T-cell (primary cell): ENCODE data around the gene SPTBN2. TPM values are rescaled to one million over a fixed set of nuclear protein-coding genes. Genes with fewer than 3 reads are reported as not detected.

Source experiments
- ATAC-seq, 4 experiments: fragments of 200-7000 bp in 3 of 4; fragments of 150-1000 bp in 1 of 4; cut with Tn5 transposase; replicated peaks in 1 of 4; 1 replicate in 3 of 4; 2 replicates in 1 of 4; pipeline ENCODE4 v1.10.0; 2021; ENCODE audit warnings: moderate library complexity in 3 of 4, mild to moderate bottlenecking in 2 of 4, moderate number of reproducible peaks in 1 of 4
- CTCF ChIA-PET, 2 donors: fragments of 300-600 bp; sonication (Branson Sonifier 250); formaldehyde crosslinking; loops; one replicate each; lab custom pipeline; 2022; ENCODE audit warnings: antibody characterized with exemption in 2 of 2; lab: Charles Lee
- POLR2A ChIA-PET, 2 donors: fragments of 300-600 bp; sonication (Branson Sonifier 250); formaldehyde crosslinking; loops; one replicate each; lab custom pipeline; 2022; ENCODE audit warnings: antibody characterized with exemption in 2 of 2; lab: Charles Lee
- DNase-seq, 35 experiments: peaks; one replicate each; pipeline versions ENCODE4 v3.0.0 to v3.0.0-alpha.2; 2013 to 2023
- H3K27ac ChIP-seq: one replicate; pipeline ENCODE4 v1.5.1; 2013; ENCODE audit warnings: low read length
- H3K27me3 ChIP-seq, 2 experiments: replicated peaks in 1 of 2; 1 replicate in 1 of 2; 2 replicates in 1 of 2; pipeline versions ENCODE4 v1.6.1 to v1.7.0; 2013; ENCODE audit warnings: low read length in 1 of 2, mixed read lengths in 1 of 2; ENCODE audit not compliant: control insufficient read depth in 2 of 2, insufficient read depth in 2 of 2; ENCODE audit errors: extremely low read depth in 1 of 2
- H3K36me3 ChIP-seq, 2 donors: 1 replicate in 1 of 2; 2 replicates in 1 of 2; pipeline versions ENCODE4 v1.6.1 to v1.7.0; 2013; ENCODE audit warnings: low read length in 1 of 2; ENCODE audit not compliant: control insufficient read depth in 2 of 2, insufficient read depth in 1 of 2; ENCODE audit errors: extremely low read depth in 1 of 2
- H3K4me1 ChIP-seq, 2 experiments: 1 replicate in 1 of 2; 2 replicates in 1 of 2; pipeline versions ENCODE4 v1.6.1 to v1.7.0; 2013; ENCODE audit warnings: low read length in 2 of 2, mixed read lengths in 1 of 2; ENCODE audit not compliant: insufficient read depth in 2 of 2, control insufficient read depth in 1 of 2; ENCODE audit errors: extremely low read depth in 1 of 2
- H3K4me3 ChIP-seq, 2 donors: 1 replicate in 1 of 2; 2 replicates in 1 of 2; pipeline versions ENCODE4 v1.5.1 to v1.7.0; 2013; ENCODE audit warnings: mild to moderate bottlenecking in 2 of 2, low read length in 1 of 2, moderate library complexity in 1 of 2; ENCODE audit not compliant: control insufficient read depth in 1 of 2; ENCODE audit errors: extremely low read depth in 1 of 2
- H3K9me3 ChIP-seq: 2 replicates; pipeline ENCODE4 v1.7.0; 2013
- H3K27ac Mint-ChIP-seq, 2 donors: one replicate each; pipeline ENCODE4 v1.8.0; 2020 to 2021; ENCODE audit warnings: mild to moderate bottlenecking in 2 of 2, mixed read lengths in 2 of 2
- H3K27me3 Mint-ChIP-seq, 2 donors: one replicate each; pipeline ENCODE4 v1.8.0; 2021 to 2022; ENCODE audit warnings: mixed read lengths in 2 of 2
- H3K36me3 Mint-ChIP-seq: one replicate; pipeline ENCODE4 v1.8.0; 2021; ENCODE audit warnings: mixed read lengths
- H3K4me1 Mint-ChIP-seq, 3 donors: one replicate each; pipeline ENCODE4 v1.8.0; 2020 to 2022; ENCODE audit warnings: mixed read lengths in 3 of 3, mild to moderate bottlenecking in 1 of 3
- H3K4me3 Mint-ChIP-seq, 3 donors: one replicate each; pipeline ENCODE4 v1.8.0; 2020 to 2022; ENCODE audit warnings: mild to moderate bottlenecking in 3 of 3, mixed read lengths in 3 of 3, moderate library complexity in 3 of 3
- H3K9me3 Mint-ChIP-seq, 3 donors: one replicate each; pipeline ENCODE4 v1.8.0; 2020 to 2022; ENCODE audit warnings: mixed read lengths in 3 of 3
- WGBS: methylation state at CpG from one replicate; pipeline ENCODE4 v1.1.5; 2013; ENCODE audit warnings: missing lambda C conversion rate; ENCODE audit not compliant: insufficient coverage; 5-methylcytosine and 5-hydroxymethylcytosine counted together
- total RNA-seq, 35 experiments: library from RNA in 6 of 35; stranded (reverse) in 6 of 35; fragments of 120-200 nt in 1 of 35; gene quantifications; one replicate each; pipeline versions ENCODE4 v1.2.1 to v1.2.4 and lab custom pipeline; 2013 to 2026

The SPTBN2 gene
- total RNA-seq, 5 donors from 2014 or later (not counting 1 experiment from before 2014, with no cell fraction given): 0.13 to 1.1 (median 0.60) TPM; not detected in 1

DNA sequence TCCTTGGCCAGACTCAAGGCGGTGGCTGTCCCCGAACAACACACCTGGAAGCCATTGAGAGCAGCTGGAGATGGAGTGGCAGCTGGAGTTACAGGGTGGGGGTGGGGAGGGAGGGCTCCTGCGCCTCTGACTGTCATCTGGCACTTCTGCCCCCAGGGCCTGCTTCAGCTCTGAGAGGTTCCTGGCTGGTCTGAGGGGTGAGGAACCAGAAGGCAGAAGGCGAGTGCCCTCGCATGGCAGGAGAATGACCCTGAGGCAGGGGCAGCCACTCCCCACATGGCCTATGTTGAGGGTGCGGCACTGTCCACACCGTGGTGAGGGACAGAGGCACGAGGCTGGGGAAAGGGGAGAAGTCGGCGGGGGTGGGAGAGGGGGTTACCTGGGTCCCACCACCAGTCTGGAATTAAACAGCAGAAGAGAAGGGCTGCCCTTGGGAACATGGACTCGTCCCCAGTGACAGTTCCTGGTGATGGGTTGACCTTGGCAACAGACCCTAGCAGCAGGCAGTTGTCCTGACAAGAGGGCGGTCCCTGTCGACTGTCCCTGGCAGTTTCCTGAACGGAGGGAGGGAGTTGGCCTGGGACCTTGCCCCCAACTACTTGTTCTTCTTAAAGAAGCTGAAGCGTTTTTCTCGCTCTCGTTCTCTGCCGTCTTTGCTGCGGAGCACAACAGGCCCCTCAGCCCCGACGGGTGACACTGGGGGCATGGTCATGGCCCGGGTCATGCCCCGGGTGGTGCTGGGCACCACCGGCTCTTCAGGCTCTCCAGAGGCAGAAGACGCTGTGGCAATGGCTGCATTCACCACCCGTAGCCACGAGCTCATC lies 43.5 kb downstream of the SPTBN2 start:
- ChIA-PET POLR2A (no interaction called here), CTCF (interaction anchor here in 1 of 2 donors (0.8 to 0.9 kb wide), 2 partner anchors 8 to 103 kb away, joined by 3 to 4 read pairs; no protein-coding TSS in a partner anchor)
- Mint-ChIP-seq H3K9me3 (no peaks in the 10 kb centered on the region), H3K27me3 (no peaks in the 10 kb centered on the region), H3K36me3 (no peaks in the 10 kb centered on the region), H3K4me3 (no peak overlapping the region), H3K27ac (no peak overlapping the region), H3K4me1 (no peaks in the 10 kb centered on the region)
- DNase-seq (no peak), ATAC-seq (no peak)
- no peaks in the 10 kb centered on the region for H3K4me1 ChIP-seq
- H3K27me3 ChIP-seq: peaks cover 0 to 10% of the 10 kb centered on the region in 2 experiments
- no peak overlapping the region for H3K27ac ChIP-seq
- H3K9me3 ChIP-seq: no peaks in the 10 kb centered on the region
- WGBS: 86% methylated on average over 24 of the region's 27 CpGs
- no peak overlapping the region for H3K4me3 ChIP-seq
- H3K36me3 ChIP-seq: no peaks in the 10 kb centered on the region

GRCh38 chr11:66684635-66685034 lies 44.4 kb downstream of the SPTBN2 start:
- Mint-ChIP-seq H3K27ac (no peak overlapping the region), H3K4me1 (no peaks in the 10 kb centered on the region), H3K27me3 (no peaks in the 10 kb centered on the region), H3K4me3 (no peak overlapping the region), H3K36me3 (no peaks in the 10 kb centered on the region), H3K9me3 (no peaks in the 10 kb centered on the region)
- CTCF ChIA-PET: no interaction called here
- no peak overlapping the region for H3K4me3 ChIP-seq
- no peaks in the 10 kb centered on the region for H3K36me3 ChIP-seq
- no peaks in the 10 kb centered on the region for H3K4me1 ChIP-seq
- H3K27ac ChIP-seq: no peak overlapping the region
- peaks cover 0 to 7% of the 10 kb centered on the region in 2 experiments for H3K27me3 ChIP-seq
- ATAC-seq: no peak
- H3K9me3 ChIP-seq: no peaks in the 10 kb centered on the region
- no peak for DNase-seq
- no CpG with 5 or more reads among the region's 2 CpGs for WGBS
- POLR2A ChIA-PET: no interaction called here

GRCh38 chr11:66683877-66684276 lies 45.1 kb downstream of the SPTBN2 start:
- H3K36me3 ChIP-seq: no peaks in the 10 kb centered on the region
- peaks cover 0 to 1% of the 10 kb centered on the region in 2 experiments for H3K4me1 ChIP-seq
- Mint-ChIP-seq H3K4me1 (no peaks in the 10 kb centered on the region), H3K36me3 (no peaks in the 10 kb centered on the region), H3K27me3 (no peaks in the 10 kb centered on the region), H3K4me3 (no peak overlapping the region), H3K27ac (no peak overlapping the region), H3K9me3 (no peaks in the 10 kb centered on the region)
- ChIA-PET CTCF (interaction anchor here in 1 of 2 donors (0.6 to 1.2 kb wide), 2 partner anchors 17 to 141 kb away, joined by 3 to 5 read pairs; no protein-coding TSS in a partner anchor), POLR2A (no interaction called here)
- 82% methylated on average over 4 of the region's 8 CpGs for whole genome bisulfite sequencing
- no peak overlapping the region for H3K27ac ChIP-seq
- no peak for DNase-seq
- no peak for ATAC-seq
- no peaks in the 10 kb centered on the region for H3K9me3 ChIP-seq
- no peak overlapping the region for H3K4me3 ChIP-seq
- H3K27me3 ChIP-seq: peaks cover 0 to 7% of the 10 kb centered on the region in 2 experiments

- no peak overlapping the region for H3K4me3 Mint-ChIP-seq
- H3K27ac Mint-ChIP-seq: no peak overlapping the region
- H3K4me1 ChIP-seq: peaks cover 8 to 25% of the 10 kb centered on the region in 2 experiments
- H3K36me3 ChIP-seq: no peaks in the 10 kb centered on the region
- peaks cover 19 to 22% (median 21%) of the 10 kb centered on the region in 3 donors for H3K4me1 Mint-ChIP-seq
- CTCF ChIA-PET: interaction anchor here in 1 of 2 donors (0.7 kb wide), 1 partner anchor 319 kb away, joined by 3 read pairs; no protein-coding TSS in a partner anchor
- no peaks in the 10 kb centered on the region for H3K9me3 Mint-ChIP-seq
- DNase-seq (no peak), ATAC-seq (no peak)
- no peaks in the 10 kb centered on the region for H3K27me3 ChIP-seq
- no peaks in the 10 kb centered on the region for H3K27me3 Mint-ChIP-seq
- no peaks in the 10 kb centered on the region for H3K36me3 Mint-ChIP-seq
- POLR2A ChIA-PET: interaction anchor here in 1 of 2 donors (0.6 kb wide), 1 partner anchor 62 kb away, joined by 3 read pairs; no protein-coding TSS in a partner anchor
- no peaks in the 10 kb centered on the region for H3K9me3 ChIP-seq
- H3K4me3 ChIP-seq: no peak overlapping the region
- WGBS: 67% methylated on average over 1 of the region's 7 CpGs
- no peak overlapping the region for H3K27ac ChIP-seq
Measured at GRCh38 chr11:66680966-66681645, 47.9 kb downstream of the SPTBN2 start.

DNA sequence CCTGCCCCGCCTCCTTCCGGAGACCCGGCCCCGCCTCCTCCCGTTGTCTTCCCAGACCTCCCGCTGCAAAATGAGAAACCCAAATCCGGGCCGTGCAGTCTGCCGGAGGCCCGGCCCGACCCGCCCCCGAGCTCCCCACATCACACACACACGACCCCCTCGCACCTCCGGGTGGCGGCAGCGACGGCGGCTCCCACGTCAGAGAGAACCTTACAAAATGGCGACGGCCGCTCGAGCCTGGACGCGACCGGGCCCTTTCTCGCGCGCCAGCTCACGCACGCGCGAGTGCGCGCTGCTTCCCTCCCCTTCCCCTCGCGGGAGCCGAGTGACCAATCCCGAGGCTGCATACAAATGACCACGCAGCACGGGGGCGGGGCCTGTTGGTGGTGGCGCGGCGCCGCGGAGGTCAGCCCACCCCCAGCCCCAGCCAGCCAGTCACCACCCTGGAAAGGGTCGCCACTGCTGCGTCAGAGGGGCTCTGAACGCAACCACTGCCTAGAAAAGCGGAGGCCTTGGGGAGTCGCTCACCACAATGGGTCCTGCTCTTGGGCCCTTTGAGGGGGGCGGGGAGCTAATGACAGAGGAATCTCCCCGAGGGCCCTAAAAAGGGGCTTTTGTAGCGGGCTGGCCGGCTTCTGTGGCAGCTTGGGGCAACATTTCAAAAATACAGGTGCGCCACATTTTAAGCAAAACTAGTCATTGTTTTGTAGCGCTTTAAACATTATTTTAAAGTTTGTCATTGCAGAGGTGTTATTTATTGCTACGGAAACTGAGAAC lies 51.2 kb downstream of the SPTBN2 start, which contains the start of gene RBM4B:
RBM4B (minus strand) TSS at position 289 of the 777 bp plus-strand sequence. CDS start 808 bp downstream, outside the sequence.
- Mint-ChIP-seq H3K27me3 (no peaks in the 10 kb centered on the region), H3K4me3 (peak within 1 kb of the TSS; percentile 90 to 96 (median 94)), H3K4me1 (peaks cover 43 to 44% (median 44%) of the 10 kb centered on the region in 3 donors), H3K9me3 (no peaks in the 10 kb centered on the region), H3K27ac (peak within 1 kb of the TSS; percentile 98), H3K36me3 (no peaks in the 10 kb centered on the region)
- DNase-seq (peak; percentile 91 to 98 (median 94)), ATAC-seq (peak; percentile 88 to 91 (median 89))
- POLR2A ChIA-PET: interaction anchor here (0.5 to 2.6 kb wide), 13 partner anchors 18 to 441 kb away, joined by 3 to 26 read pairs (median 4); partner anchors contain the start of genes RBM4 (in 2 of the 2), KDM2A (in 1 of the 2), RBM14 (in 1 of the 2) and YIF1A (in 1 of the 2)
- CTCF ChIA-PET: interaction anchor here (0.5 to 2.7 kb wide), 32 partner anchors 8 to 562 kb away, joined by 3 to 37 read pairs (median 6); partner anchors contain the start of genes CCDC87 (in 1 of the 2), CCS (in 1 of the 2), CTSF (in 1 of the 2) and DPP3 (in 1 of the 2)
- peak within 1 kb of the TSS; percentile 97 for H3K27ac ChIP-seq
- H3K9me3 ChIP-seq: no peaks in the 10 kb centered on the region
- H3K27me3 ChIP-seq: no peaks in the 10 kb centered on the region
- no peaks in the 10 kb centered on the region for H3K36me3 ChIP-seq
- 0% methylated on average over 45 of the region's 61 CpGs for WGBS
- H3K4me1 ChIP-seq: peaks cover 21 to 32% of the 10 kb centered on the region in 2 experiments
- H3K4me3 ChIP-seq: peak within 1 kb of the TSS; percentile 89 to 94
